Measurements from ENCODE around the gene PARP9. TPM values are rescaled to one million over a fixed set of nuclear protein-coding genes. Genes with fewer than 3 reads are reported as not detected.

Gene PARP9
- total and polyA plus RNA-seq, 10 of the 15 experiments (the other 5 are each of a cell fraction or from before 2014, with no cell fraction given), result 34.0 to 122 (median 46.1) TPM

GRCh38 chr3:122555275-122556071, 8.6 kb downstream of the PARP9 start:
- ChIA-PET SMC1A (ENCODE audit: uncharacterized antibody, unreplicated experiment) (interaction anchor here (0.6 to 13.0 kb wide), 13 partner anchors 8 to 145 kb away, joined by 3 to 250 read pairs (median 3); partner anchors contain the start of gene PARP14), CTCF (interaction anchor here (0.5 to 6.0 kb wide), 5 partner anchors 10 to 373 kb away, joined by 3 to 33 read pairs (median 3); no protein-coding TSS in a partner anchor), POLR2A (interaction anchor here (0.6 to 2.7 kb wide), 3 partner anchors 37 to 192 kb away, joined by 3 to 11 read pairs (median 3); no protein-coding TSS in a partner anchor), RAD21 (ENCODE audit: unreplicated experiment) (interaction anchor here (1.2 to 2.7 kb wide), 2 partner anchors 15 to 123 kb away, joined by 3 to 12 read pairs; no protein-coding TSS in a partner anchor)
- Histone ChIP-seq H4K20me1 (ENCODE audit: control insufficient read depth, insufficient read depth) (no peaks in the 10 kb centered on the region), H3K4me3 (no peak overlapping the region), H3K27me3 (replicated peaks in 1 of 2; ENCODE audit: control insufficient read depth in 2 of 2, insufficient read depth in 2 of 2, low read length in 1 of 2) (no peaks in the 10 kb centered on the region), H3K9ac (ENCODE audit: control insufficient read depth, insufficient read depth, low read length) (no peak overlapping the region), H3K4me2 (ENCODE audit: control insufficient read depth, insufficient read depth) (no peak overlapping the region), H3K79me2 (ENCODE audit: control insufficient read depth, insufficient read depth, low read length) (no peaks in the 10 kb centered on the region), H2AFZ (ENCODE audit: control insufficient read depth, low read depth, low read length) (no peak overlapping the region), H3K36me3 (ENCODE audit: control insufficient read depth in 2 of 2, insufficient read depth in 2 of 2, low read length in 1 of 2) (peaks cover 2 to 21% of the 10 kb centered on the region in 2 experiments; a peak in 3 of 4 replicates), H3K27ac (ENCODE audit: control insufficient read depth, insufficient read depth) (no peak overlapping the region), H3K4me1 (ENCODE audit: control insufficient read depth, insufficient read depth, low read length) (no peaks in the 10 kb centered on the region), H3K9me3 (replicated peaks; ENCODE audit: control insufficient read depth, insufficient read depth, low read length) (no peaks in the 10 kb centered on the region)
- TF ChIP-seq POLR2AphosphoS5 (IDR thresholded peaks at IDR 0.05; ENCODE audit: low read length) (no peak), SUZ12 (IDR thresholded peaks at IDR 0.05; ENCODE audit: unreplicated experiment) (no peak), ZNF217 (IDR thresholded peaks at IDR 0.05) (no peak), RCOR1 (conservative IDR thresholded peaks at IDR 0.05; ENCODE audit: low read depth, low read length) (no peak), POLR2A (IDR thresholded peaks at IDR 0.05; ENCODE audit: low read depth, low read length) (no peak), ZNF24 (IDR thresholded peaks at IDR 0.05) (no peak), E4F1 (IDR thresholded peaks at IDR 0.05; ENCODE audit: borderline replicate concordance, partially characterized antibody) (no peak), SREBF1 (IDR thresholded peaks at IDR 0.05; ENCODE audit: low read length) (no peak), IKZF1 (conservative IDR thresholded peaks at IDR 0.05) (no peak), TCF3 (IDR thresholded peaks at IDR 0.05; ENCODE audit: borderline replicate concordance, insufficient read depth, low read depth, low read length) (no peak), PML (IDR thresholded peaks at IDR 0.05; ENCODE audit: low read length) (no peak), PBX3 (IDR thresholded peaks at IDR 0.05; ENCODE audit: insufficient replicate concordance, low read depth, low read length) (no peak), CEBPB (IDR thresholded peaks at IDR 0.05; ENCODE audit: borderline replicate concordance in 1 of 2, low read depth in 2 of 2, low read length in 2 of 2) (no peak), SMAD1 (IDR thresholded peaks at IDR 0.05; ENCODE audit: low read depth, partially characterized antibody) (no peak), RUNX3 (IDR thresholded peaks at IDR 0.05; ENCODE audit: low read length) (no peak), NFYB (IDR thresholded peaks at IDR 0.05; ENCODE audit: insufficient read depth, low read depth, low read length) (no peak), SPI1 (IDR thresholded peaks at IDR 0.05; ENCODE audit: borderline replicate concordance, insufficient read depth, low read depth, low read length) (no peak), ESRRA (IDR thresholded peaks at IDR 0.05; ENCODE audit: low read length) (no peak)
- ATAC-seq, result no peak
- FAIRE-seq, result no peak
- WGBS (ENCODE audit: insufficient coverage, insufficient replicate concordance, low lambda C conversion rate, missing lambda C conversion rate), result 97% methylated on average over 6 of the region's 6 CpGs
- intact Hi-C loops (cut with micrococcal nuclease; ENCODE audit: unreplicated experiment), result no loop called here
- TSS peak; percentile 29 for BruUV-seq (replicated peaks)
- no peak for DNase-seq (ENCODE audit: low read depth, low spot score)
- in situ Hi-C loops (cut with MboI), result loop anchor here (5.0 kb wide), 1 partner anchor 122 kb away; no protein-coding TSS in a partner anchor

All from GM12878 (cell line).